Hepatocyte (in vitro differentiated cells): ENCODE measurements around the gene IGFLR1.

Experiments
- EZH2 ChIP-seq: fragments of 200-600 bp; sonication (generic); IDR thresholded peaks from 2 replicates; pipeline ENCODE4 v1.6.1; 2016; ENCODE audit warnings: antibody characterized with exemption, mild to moderate bottlenecking, borderline replicate concordance
- EZH2phosphoT487 ChIP-seq: fragments of 200-600 bp; sonication (generic); IDR thresholded peaks from one replicate; pipeline ENCODE4 v1.6.1; 2018; ENCODE audit warnings: antibody characterized with exemption, mild to moderate bottlenecking, low read depth, moderate library complexity; ENCODE audit not compliant: unreplicated experiment, severe bottlenecking
- TF ChIP-seq, protein P1 (sequence below): fragments of 200-600 bp; sonication (generic); IDR thresholded peaks from 2 replicates; pipeline ENCODE4 v1.5.1; 2016; ENCODE audit warnings: antibody characterized with exemption, mild to moderate bottlenecking; ENCODE audit not compliant: poor library complexity

DNA sequence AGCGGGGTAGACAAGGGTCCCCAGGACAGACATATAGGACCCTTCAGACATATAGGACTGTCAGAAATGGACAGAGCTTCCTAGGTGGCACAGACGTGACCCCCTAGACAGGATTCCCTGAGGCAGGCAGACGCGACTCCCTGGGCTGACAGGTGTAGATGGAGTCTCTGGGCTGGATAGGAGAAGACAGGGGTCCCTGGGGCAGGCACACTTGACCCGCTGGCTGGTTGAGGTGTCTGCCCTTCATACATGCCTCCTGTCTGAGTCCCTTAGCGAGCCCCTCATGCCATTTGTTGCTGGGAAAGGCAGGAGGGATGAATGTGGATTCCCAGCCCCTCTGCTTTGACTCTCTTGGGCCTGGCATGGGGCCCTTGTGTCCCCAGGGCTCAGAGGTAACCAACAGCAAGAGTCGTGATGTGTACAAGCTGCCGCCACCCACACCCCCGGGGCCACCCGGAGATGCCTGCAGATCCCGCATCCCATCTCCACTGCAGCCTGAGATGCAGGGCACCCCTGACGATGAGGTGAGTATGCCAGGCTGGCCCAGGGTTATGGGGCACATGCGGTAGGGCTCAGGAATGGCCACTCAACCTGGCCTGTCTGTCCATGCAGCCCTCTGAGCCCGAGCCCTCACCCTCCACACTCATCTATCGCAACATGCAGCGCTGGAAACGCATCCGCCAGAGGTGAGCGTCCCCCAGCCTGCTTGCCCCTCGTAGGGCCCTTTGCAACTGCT lies 11.6 kb upstream of the IGFLR1 start:
- TF ChIP-seq, protein P1, sequence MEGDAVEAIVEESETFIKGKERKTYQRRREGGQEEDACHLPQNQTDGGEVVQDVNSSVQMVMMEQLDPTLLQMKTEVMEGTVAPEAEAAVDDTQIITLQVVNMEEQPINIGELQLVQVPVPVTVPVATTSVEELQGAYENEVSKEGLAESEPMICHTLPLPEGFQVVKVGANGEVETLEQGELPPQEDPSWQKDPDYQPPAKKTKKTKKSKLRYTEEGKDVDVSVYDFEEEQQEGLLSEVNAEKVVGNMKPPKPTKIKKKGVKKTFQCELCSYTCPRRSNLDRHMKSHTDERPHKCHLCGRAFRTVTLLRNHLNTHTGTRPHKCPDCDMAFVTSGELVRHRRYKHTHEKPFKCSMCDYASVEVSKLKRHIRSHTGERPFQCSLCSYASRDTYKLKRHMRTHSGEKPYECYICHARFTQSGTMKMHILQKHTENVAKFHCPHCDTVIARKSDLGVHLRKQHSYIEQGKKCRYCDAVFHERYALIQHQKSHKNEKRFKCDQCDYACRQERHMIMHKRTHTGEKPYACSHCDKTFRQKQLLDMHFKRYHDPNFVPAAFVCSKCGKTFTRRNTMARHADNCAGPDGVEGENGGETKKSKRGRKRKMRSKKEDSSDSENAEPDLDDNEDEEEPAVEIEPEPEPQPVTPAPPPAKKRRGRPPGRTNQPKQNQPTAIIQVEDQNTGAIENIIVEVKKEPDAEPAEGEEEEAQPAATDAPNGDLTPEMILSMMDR = no peak
- TF ChIP-seq EZH2 = no peak
- no peak for TF ChIP-seq EZH2phosphoT487
